ACC112 (cell line): Measurements from ENCODE around the gene OR4Q2.

Experiments used
- H2AFZ ChIP-seq: fragments of 200-600 bp; sonication (generic); one replicate; pipeline ENCODE4 v1.6.0; 2017; ENCODE audit warnings: antibody characterized with exemption, low read length; ENCODE audit not compliant: unreplicated experiment
- H3K27ac ChIP-seq: fragments of 200-600 bp; sonication (generic); 2 replicates; pipeline ENCODE4 v1.5.1; 2014; ENCODE audit warnings: low read depth, mild to moderate bottlenecking, antibody characterized with exemption, low read length, moderate library complexity
- H3K27me3 ChIP-seq: fragments of 200-600 bp; sonication (generic); 2 replicates; pipeline ENCODE4 v1.6.1; 2014; ENCODE audit warnings: mild to moderate bottlenecking, antibody characterized with exemption, low read length, moderate library complexity, mixed read lengths; ENCODE audit not compliant: insufficient read depth
- H3K36me3 ChIP-seq: fragments of 200-600 bp; sonication (generic); 2 replicates; pipeline ENCODE4 v1.6.1; 2016; ENCODE audit warnings: mild to moderate bottlenecking, antibody characterized with exemption, low read length, moderate library complexity, mixed read lengths; ENCODE audit not compliant: insufficient read depth
- H3K4me1 ChIP-seq: fragments of 200-600 bp; sonication (generic); one replicate; pipeline ENCODE4 v1.6.1; 2016; ENCODE audit warnings: low read length, mixed read lengths; ENCODE audit not compliant: insufficient read depth, unreplicated experiment, control insufficient read depth
- H3K4me3 ChIP-seq: fragments of 200-600 bp; sonication (generic); 2 replicates; pipeline ENCODE4 v1.5.1; 2014; ENCODE audit warnings: mild to moderate bottlenecking, low read depth, low read length
- H3K79me2 ChIP-seq: fragments of 200-600 bp; sonication (generic); one replicate; pipeline ENCODE4 v1.6.0; 2016; ENCODE audit warnings: low read length; ENCODE audit not compliant: control insufficient read depth, unreplicated experiment, insufficient read depth

Gene OR4Q2

GRCh38 chr14:20044243-20044642, 42.3 kb downstream of the OR4Q2 start:
- Histone ChIP-seq H3K4me1 (no peaks in the 10 kb centered on the region), H3K79me2 (no peaks in the 10 kb centered on the region), H3K27ac (no peak overlapping the region), H3K36me3 (no peaks in the 10 kb centered on the region), H3K4me3 (no peak overlapping the region), H3K27me3 (no peaks in the 10 kb centered on the region), H2AFZ (no peak overlapping the region)

- no peaks in the 10 kb centered on the region for H3K4me1 ChIP-seq
Observed at GRCh38 chr14:20048202-20048601, 46.2 kb downstream of the OR4Q2 start.

More at GRCh38 chr14:20048202-20048601, 46.2 kb downstream of the OR4Q2 start:
- no peaks in the 10 kb centered on the region for H3K79me2 ChIP-seq
- H3K27me3 ChIP-seq = peaks cover 8% of the 10 kb centered on the region
- no peaks in the 10 kb centered on the region for H3K36me3 ChIP-seq
- no peak overlapping the region for H2AFZ ChIP-seq
- H3K27ac ChIP-seq = no peak overlapping the region
- no peak overlapping the region for H3K4me3 ChIP-seq
